GM12878 (cell line): ENCODE measurements around the gene TOP3A.

ENCODE experiments used
- CEBPB ChIP-seq, 2 experiments: fragments of 150-350 bp in 1 of 2; IDR thresholded peaks; 2 replicates each; pipeline ENCODE4 v1.6.1; 2012 to 2014; ENCODE audit warnings: low read depth in 2 of 2, low read length in 2 of 2, borderline replicate concordance in 1 of 2, inconsistent platforms in 1 of 2
- EP300 ChIP-seq, 2 experiments: fragments of 150-350 bp in 1 of 2; IDR thresholded peaks; 2 replicates each; pipeline ENCODE4 v1.6.1; 2011 to 2012; ENCODE audit warnings: low read depth in 2 of 2, low read length in 2 of 2, borderline replicate concordance in 1 of 2, improper control_type of control experiment in 1 of 2, inconsistent platforms in 1 of 2; ENCODE audit not compliant: control insufficient read depth in 1 of 2
- ESRRA ChIP-seq: IDR thresholded peaks from 2 replicates; pipeline ENCODE4 v1.6.1; 2012; ENCODE audit warnings: mild to moderate bottlenecking, low read length, improper control_type of control experiment
- NBN ChIP-seq: fragments of 450-650 bp; IDR thresholded peaks from 2 replicates; pipeline ENCODE4 v1.6.1; 2016
- SIN3A ChIP-seq: IDR thresholded peaks from 2 replicates; pipeline ENCODE4 v1.6.1; 2012; ENCODE audit warnings: low read depth, low read length, improper control_type of control experiment
- SMARCA5 ChIP-seq: fragments of 450-650 bp; IDR thresholded peaks from 2 replicates; pipeline ENCODE4 v1.6.1; 2017; ENCODE audit warnings: mild to moderate bottlenecking
- SPI1 ChIP-seq: IDR thresholded peaks from 2 replicates; pipeline ENCODE4 v1.6.1; 2011; ENCODE audit warnings: low read depth, mild to moderate bottlenecking, low read length, moderate library complexity, borderline replicate concordance; ENCODE audit not compliant: insufficient read depth
- YY1 ChIP-seq: IDR thresholded peaks from 2 replicates; pipeline ENCODE4 v1.6.1; 2011; ENCODE audit warnings: low read depth, mild to moderate bottlenecking, low read length
- ZNF24 ChIP-seq: fragments of 450-650 bp; IDR thresholded peaks from 2 replicates; pipeline ENCODE4 v1.6.1; 2017; ENCODE audit warnings: antibody characterized with exemption, mild to moderate bottlenecking
- ZSCAN29 ChIP-seq: fragments of 450-650 bp; IDR thresholded peaks from 2 replicates; pipeline ENCODE4 v1.6.1; 2017; ENCODE audit warnings: mild to moderate bottlenecking, moderate library complexity
- TF ChIP-seq, protein P1 (sequence below), 3 experiments: IDR thresholded peaks in 2 of 3; conservative IDR thresholded peaks in 1 of 3; 2 replicates each; pipeline ENCODE4 v1.5.1; 2011; ENCODE audit warnings: low read depth in 3 of 3, low read length in 3 of 3, mild to moderate bottlenecking in 3 of 3, control low read depth in 2 of 3, moderate library complexity in 2 of 3, inconsistent platforms in 1 of 3, mixed read lengths in 1 of 3; ENCODE audit not compliant: control insufficient read depth in 2 of 3, insufficient read depth in 1 of 3; ENCODE audit errors: extremely low read depth in 1 of 3
- TF ChIP-seq, protein P2 (sequence below): fragments of 450-650 bp; IDR thresholded peaks from 2 replicates; pipeline ENCODE4 v1.6.1; 2017; ENCODE audit warnings: borderline replicate concordance
- TF ChIP-seq, protein P3 (sequence below): fragments of 450-650 bp; IDR thresholded peaks from 2 replicates; pipeline ENCODE4 v1.6.1; 2017; ENCODE audit warnings: mild to moderate bottlenecking

DNA sequence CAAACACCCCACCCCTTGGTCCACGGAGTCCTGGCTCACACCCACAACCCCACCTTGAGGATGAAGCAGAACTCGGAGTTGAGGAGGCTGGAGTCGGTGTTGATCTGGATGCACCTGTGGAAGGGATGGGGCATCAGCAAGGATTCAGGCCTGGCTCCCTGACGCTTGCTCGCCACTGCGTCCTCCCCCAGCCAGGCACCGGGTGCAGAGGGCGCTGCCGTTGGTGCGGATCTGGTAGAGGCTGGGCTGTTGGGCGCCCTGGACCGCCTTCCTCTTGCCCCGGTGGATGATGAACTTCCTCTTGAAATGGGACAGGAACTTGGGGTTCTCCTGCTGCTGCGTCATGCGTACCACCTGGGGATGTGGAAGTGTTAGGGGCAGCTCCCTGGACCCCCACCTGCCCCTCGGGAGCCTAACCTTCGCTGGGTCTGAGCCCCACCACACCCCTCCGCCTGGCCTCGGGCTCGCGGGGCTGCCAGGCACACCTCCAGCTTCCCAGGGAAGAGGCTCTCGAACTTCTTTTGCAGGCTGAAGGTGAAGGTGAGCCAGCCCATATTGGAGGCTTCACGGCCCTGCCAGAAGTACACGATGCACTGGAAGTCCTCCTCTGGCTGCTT lies 68.6 kb downstream of the TOP3A start:
- TF ChIP-seq EP300 (IDR thresholded peaks at IDR 0.05; ENCODE audit: borderline replicate concordance in 1 of 2, control insufficient read depth in 1 of 2, low read depth in 2 of 2, low read length in 2 of 2) (no peak), CEBPB (IDR thresholded peaks at IDR 0.05; ENCODE audit: borderline replicate concordance in 1 of 2, low read depth in 2 of 2, low read length in 2 of 2) (no peak), YY1 (no peak), SPI1 (no peak), ESRRA (no peak), ZNF24 (no peak), ZSCAN29 (no peak), NBN (no peak), SMARCA5 (no peak), SIN3A (no peak)
- TF ChIP-seq, protein P1, sequence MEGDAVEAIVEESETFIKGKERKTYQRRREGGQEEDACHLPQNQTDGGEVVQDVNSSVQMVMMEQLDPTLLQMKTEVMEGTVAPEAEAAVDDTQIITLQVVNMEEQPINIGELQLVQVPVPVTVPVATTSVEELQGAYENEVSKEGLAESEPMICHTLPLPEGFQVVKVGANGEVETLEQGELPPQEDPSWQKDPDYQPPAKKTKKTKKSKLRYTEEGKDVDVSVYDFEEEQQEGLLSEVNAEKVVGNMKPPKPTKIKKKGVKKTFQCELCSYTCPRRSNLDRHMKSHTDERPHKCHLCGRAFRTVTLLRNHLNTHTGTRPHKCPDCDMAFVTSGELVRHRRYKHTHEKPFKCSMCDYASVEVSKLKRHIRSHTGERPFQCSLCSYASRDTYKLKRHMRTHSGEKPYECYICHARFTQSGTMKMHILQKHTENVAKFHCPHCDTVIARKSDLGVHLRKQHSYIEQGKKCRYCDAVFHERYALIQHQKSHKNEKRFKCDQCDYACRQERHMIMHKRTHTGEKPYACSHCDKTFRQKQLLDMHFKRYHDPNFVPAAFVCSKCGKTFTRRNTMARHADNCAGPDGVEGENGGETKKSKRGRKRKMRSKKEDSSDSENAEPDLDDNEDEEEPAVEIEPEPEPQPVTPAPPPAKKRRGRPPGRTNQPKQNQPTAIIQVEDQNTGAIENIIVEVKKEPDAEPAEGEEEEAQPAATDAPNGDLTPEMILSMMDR (IDR thresholded peaks at IDR 0.05 in 2 of 3, conservative IDR thresholded peaks at IDR 0.05 in 1 of 3; ENCODE audit: control insufficient read depth in 2 of 3, extremely low read depth in 1 of 3, insufficient read depth in 1 of 3, low read depth in 3 of 3, low read length in 3 of 3): no peak
- TF ChIP-seq, protein P2, sequence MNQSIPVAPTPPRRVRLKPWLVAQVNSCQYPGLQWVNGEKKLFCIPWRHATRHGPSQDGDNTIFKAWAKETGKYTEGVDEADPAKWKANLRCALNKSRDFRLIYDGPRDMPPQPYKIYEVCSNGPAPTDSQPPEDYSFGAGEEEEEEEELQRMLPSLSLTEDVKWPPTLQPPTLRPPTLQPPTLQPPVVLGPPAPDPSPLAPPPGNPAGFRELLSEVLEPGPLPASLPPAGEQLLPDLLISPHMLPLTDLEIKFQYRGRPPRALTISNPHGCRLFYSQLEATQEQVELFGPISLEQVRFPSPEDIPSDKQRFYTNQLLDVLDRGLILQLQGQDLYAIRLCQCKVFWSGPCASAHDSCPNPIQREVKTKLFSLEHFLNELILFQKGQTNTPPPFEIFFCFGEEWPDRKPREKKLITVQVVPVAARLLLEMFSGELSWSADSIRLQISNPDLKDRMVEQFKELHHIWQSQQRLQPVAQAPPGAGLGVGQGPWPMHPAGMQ: no peak
- TF ChIP-seq, protein P3, sequence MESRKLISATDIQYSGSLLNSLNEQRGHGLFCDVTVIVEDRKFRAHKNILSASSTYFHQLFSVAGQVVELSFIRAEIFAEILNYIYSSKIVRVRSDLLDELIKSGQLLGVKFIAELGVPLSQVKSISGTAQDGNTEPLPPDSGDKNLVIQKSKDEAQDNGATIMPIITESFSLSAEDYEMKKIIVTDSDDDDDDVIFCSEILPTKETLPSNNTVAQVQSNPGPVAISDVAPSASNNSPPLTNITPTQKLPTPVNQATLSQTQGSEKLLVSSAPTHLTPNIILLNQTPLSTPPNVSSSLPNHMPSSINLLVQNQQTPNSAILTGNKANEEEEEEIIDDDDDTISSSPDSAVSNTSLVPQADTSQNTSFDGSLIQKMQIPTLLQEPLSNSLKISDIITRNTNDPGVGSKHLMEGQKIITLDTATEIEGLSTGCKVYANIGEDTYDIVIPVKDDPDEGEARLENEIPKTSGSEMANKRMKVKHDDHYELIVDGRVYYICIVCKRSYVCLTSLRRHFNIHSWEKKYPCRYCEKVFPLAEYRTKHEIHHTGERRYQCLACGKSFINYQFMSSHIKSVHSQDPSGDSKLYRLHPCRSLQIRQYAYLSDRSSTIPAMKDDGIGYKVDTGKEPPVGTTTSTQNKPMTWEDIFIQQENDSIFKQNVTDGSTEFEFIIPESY: no peak
